UCSD-AML1 (cell line): ENCODE measurements around the gene KNTC1.
"Not testable (repeated sequence)": the region's sequence is repeated elsewhere in the genome, so short reads cannot be mapped to it uniquely, and the experiment has no call there.

Source experiments
- DNase-seq: peaks from one replicate; lab custom pipeline; 2025; ENCODE audit not compliant: unreplicated experiment; lab: John Stamatoyannopoulos, UW

KNTC1 gene, protein sequence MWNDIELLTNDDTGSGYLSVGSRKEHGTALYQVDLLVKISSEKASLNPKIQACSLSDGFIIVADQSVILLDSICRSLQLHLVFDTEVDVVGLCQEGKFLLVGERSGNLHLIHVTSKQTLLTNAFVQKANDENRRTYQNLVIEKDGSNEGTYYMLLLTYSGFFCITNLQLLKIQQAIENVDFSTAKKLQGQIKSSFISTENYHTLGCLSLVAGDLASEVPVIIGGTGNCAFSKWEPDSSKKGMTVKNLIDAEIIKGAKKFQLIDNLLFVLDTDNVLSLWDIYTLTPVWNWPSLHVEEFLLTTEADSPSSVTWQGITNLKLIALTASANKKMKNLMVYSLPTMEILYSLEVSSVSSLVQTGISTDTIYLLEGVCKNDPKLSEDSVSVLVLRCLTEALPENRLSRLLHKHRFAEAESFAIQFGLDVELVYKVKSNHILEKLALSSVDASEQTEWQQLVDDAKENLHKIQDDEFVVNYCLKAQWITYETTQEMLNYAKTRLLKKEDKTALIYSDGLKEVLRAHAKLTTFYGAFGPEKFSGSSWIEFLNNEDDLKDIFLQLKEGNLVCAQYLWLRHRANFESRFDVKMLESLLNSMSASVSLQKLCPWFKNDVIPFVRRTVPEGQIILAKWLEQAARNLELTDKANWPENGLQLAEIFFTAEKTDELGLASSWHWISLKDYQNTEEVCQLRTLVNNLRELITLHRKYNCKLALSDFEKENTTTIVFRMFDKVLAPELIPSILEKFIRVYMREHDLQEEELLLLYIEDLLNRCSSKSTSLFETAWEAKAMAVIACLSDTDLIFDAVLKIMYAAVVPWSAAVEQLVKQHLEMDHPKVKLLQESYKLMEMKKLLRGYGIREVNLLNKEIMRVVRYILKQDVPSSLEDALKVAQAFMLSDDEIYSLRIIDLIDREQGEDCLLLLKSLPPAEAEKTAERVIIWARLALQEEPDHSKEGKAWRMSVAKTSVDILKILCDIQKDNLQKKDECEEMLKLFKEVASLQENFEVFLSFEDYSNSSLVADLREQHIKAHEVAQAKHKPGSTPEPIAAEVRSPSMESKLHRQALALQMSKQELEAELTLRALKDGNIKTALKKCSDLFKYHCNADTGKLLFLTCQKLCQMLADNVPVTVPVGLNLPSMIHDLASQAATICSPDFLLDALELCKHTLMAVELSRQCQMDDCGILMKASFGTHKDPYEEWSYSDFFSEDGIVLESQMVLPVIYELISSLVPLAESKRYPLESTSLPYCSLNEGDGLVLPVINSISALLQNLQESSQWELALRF (N-terminal part only)

DNA sequence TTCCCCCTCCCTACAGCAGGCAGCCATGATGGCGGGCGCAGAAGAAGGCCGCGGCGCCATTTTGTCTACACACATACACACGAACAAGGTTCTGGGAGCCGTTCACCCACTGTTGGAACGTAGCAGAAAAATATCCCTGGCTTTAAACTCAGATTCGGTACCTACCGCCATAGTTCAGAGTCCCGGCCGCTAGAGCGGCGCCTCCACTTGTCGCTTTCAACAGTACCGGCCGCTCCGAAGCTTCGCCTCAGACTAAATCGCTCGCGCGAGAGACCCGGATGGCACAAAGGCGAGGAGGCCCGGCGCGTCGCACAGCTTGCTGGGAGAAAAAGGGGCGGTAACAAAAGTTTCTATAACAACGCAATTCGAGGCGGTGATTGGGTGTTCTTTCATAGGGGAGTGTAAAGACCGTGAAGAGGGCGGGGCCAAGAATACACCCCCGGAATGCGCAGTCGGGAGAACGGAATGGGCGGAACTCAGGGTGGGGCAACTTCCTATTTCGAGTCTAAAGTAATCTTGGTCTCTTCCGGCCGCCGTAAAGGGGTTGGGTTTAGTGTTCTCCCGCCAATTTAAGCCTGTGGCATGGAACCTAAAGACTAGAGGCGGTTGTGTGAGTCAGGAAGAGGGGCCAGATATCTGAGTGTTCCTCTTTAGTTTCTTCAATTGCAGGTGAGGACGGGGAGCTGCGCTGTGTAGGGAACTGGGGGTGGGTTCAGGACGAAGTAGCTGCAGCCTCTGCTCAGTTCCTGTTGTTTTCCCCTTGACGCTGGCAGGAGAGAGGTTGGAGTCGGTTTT lies at the start of gene KNTC1, which contains the start of gene RSRC2:
Gene KNTC1, plus strand, starts transcription at position 567 of the 795 bp plus-strand sequence. CDS start 2,815 bp downstream, outside the sequence.
Gene RSRC2, minus strand, starts transcription at position 254 of the 795 bp plus-strand sequence. Its CDS starts 83 bp downstream, at position 171.
- peak; percentile 96 for DNase-seq

- no peak for DNase-seq
These were observed 46.3 kb upstream of the KNTC1 start for GRCh38 chr12:122480753-122481152.

- no peak for DNase-seq
These were observed 45.2 kb upstream of the KNTC1 start for GRCh38 chr12:122481861-122482260.

DNA sequence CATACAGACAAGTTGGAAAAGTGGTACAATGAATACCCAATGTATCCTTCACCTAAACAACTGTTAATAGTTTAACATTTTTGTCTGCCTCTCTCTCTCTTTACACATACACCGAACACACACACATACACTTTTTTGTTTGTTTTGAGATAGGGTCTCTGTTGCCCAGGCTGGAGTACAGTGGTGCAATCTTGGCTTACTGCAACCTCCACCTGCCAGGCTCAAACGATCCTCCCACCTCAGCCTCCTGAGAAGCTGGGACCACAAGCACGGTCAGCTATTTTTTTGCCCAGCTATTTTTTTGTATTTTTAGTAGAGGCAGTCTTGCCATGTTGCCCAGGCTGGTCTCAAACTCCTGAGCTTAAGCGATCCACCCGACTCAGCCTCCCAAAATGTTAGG lies 43.1 kb upstream of the KNTC1 start:
- DNase-seq = no peak

DNA sequence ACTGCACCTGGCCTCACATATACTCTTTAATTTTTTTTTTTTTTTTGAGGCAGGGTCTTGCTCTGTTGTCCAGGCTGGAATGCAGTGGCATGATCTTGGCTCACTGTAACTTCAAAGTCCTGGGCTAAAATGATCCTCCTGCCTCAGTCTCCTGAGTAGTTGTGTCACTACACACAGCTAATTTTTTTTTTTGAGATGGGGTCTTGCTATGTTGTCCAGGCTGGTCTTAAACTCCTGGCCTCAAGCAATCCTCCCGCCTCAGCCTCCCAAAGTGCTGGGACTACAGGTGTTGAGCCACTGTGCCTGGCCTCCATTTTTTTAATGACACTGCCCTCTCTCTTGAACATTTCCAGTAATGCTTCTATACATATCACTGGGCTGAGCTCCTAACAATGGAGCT lies 42.7 kb upstream of the KNTC1 start:
- DNase-seq = not testable (repeated sequence)

DNA sequence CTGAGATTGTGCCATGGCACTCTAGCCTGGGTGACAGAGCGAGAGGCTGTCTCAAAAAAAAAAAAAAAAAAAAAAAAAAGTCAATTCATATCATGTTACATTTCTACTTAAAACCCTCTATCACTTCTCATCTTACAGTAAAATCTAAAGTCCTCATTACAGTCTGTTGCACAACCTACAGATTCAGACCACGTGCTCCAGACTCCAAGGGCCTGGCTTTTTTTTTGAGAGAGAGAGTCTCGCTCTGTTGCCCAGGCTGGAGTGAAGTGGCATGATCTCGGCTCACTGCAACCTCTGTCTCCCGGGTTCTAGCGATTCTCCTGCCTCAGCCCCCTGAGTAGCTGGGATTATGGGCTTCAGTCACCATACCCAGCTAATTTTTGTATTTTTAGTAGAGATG lies 40.7 kb upstream of the KNTC1 start:
- not testable (repeated sequence) for DNase-seq

DNA sequence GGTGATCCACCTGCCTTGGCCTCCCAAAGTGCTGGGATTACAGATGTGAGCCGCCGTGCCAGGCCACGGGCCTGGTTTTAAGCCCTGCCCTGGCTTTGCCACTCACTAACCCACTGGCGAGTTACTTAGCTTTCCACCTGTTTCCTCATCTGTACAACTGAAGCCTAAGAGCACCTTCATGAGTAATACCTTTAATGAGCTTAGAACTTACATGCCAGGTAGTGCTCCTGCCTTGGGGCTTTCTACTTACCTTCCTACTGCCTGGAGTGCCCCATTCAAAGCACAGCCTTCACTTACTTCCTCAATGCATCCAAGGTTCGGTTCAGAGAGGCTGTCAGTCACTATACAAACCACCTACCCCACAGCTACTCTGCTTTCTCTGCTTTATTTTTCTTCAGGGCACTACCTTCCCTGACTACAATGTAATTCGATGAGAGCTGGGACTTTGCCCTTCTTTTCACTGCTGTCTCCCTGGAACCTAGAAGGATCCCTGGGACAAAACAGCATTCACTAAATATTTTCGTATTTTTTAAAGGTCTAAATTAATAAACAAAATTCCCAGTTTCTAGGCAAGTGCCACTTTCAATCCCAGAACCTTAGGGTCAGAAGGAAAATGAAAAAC lies 40.1 kb upstream of the KNTC1 start:
- DNase-seq = no peak

DNA sequence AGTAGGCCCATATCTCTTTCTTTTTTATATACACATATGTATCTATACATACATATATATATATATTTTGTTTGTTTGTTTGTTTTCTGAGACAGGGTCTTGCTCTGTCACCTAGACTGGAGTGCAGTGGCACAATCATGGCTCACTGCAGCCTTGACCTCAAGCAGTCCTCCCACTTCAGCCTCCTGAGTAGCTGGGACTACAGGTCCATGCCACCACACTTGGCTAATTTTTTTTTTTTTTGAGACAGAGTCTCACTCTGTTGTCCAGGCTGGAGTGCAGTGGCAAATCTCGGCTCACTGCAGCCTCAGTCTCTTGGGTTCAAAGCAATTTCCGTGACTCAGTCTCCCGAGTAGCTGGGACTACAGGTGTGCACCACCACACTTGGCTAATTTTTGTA lies 39.2 kb upstream of the KNTC1 start:
- DNase-seq = not testable (repeated sequence)

DNA sequence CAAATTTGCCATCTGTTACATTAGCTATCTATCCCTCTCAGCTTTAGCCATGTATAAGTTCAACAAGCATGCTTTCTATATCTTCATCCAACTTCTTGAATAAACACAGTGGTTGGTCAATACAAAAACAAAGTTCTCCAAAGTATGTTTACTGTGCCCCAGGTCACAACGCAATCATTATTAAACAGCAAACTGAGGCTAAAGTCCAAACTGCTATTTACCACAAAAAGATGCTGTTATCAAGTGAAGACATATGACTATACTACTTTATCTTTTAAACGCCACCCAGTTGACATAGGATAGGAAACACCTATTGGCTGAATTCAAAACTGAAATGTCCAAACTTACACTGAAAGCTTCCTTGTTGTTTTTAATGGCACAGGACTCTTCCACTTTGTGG lies 38.0 kb upstream of the KNTC1 start:
- no peak for DNase-seq

- DNase-seq = no peak
These were observed 35.1 kb upstream of the KNTC1 start for GRCh38 chr12:122491991-122492390.

DNA sequence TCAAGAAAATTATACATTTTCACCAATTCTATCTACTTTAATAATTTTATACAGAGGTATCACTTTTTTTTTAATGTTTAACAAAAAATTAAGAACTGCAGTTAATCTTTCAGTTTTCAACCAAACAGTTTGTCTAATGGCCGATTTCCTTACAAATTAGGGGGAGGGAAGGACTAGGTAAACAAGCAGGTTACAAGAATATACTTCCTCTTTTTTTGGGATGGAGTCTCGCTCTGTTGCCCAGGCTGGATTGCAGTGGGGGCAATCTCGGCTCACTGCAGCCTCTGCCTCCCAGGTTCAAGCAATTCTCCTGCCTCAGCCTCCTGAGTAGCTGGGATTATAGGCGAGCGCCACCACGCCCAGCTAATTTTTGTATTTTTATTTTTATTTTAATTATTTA lies 33.8 kb upstream of the KNTC1 start:
- DNase-seq = not testable (repeated sequence)

DNA sequence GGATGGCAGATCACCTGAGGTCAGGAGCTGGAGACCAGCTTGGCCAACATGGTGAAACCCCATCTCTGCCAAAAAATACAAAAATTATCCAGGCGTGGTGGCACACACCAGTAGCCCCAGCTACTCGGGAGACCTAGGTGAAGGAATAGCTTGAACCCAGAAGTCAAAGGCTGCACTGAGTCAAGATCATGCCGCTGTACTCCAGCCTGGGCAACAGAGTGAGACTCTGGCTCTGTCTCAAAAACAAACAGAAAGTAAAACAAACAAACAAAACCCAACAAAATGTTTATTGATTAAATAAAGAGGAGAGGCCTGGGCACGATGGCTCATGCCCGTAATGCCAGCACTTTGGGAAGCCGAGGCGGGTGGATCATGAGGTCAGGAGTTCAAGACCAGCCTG lies 31.8 kb upstream of the KNTC1 start:
- DNase-seq = no peak

DNA sequence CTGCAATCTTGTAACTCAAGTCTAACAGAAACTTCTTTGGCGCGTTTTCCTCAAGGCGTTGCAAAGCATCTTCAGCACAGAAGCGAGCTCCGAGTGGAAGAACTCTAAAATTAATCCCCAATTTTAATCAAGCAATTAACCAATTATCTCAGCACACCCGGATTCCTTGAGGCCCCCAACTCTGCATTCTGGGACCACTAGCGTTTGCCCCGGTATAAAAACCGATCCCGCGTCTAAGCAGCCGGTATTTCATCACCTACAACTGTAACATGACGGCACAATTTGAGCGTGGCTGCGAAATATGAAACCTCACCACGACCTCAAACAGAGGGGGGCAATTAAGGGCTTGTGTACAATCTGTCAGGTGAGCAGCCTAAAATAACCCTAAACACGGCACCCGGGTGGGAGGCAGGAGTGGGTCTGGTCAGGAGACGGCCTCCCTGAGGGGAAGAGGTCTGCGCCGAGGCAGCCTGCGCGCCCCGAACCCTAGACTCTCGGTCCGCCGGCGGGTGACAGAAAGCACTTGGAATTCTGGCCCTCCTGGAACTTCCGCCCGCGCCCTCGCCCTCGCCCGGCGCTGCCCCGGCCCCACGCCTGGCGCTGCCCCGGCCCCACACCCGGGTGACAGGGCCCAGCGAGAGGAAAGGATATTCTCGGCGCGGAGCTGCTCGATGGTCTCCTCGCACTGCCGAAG lies 26.9 kb upstream of the KNTC1 start:
- DNase-seq = peak; percentile 60

GRCh38 chr12:122500685-122501488 lies 26.2 kb upstream of the KNTC1 start, which contains the start of gene ZCCHC8:
Gene ZCCHC8, minus strand, starts transcription at chr12:122500932. Its CDS starts 92 bp downstream, at chr12:122500840.
- DNase-seq = peak; percentile 98

DNA sequence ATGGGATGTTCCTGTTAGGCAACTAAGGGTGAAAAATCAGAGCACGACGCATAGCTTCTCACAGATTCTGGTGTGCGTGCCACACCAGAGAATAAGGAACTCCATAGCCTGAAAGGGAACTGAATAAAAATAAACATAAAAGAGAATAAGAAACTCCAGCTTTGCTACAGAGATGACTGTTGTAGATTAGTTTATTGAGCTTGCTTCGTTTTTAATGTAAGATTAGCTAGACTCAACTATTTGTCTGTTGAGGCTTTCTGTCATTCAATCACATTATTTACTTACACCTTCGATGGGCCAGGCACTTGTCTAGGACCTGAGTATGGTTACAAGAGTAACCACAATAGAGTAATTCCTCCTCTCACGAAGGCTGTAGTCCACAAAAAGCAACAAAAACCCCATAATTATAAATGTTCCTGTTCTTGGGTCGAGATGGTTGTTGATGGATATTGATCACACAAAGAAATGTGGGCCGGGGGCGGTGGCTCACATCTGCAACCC lies 25.5 kb upstream of the KNTC1 start:
- DNase-seq = no peak

- no peak for DNase-seq
These were observed 23.8 kb upstream of the KNTC1 start for GRCh38 chr12:122503147-122503751.

DNA sequence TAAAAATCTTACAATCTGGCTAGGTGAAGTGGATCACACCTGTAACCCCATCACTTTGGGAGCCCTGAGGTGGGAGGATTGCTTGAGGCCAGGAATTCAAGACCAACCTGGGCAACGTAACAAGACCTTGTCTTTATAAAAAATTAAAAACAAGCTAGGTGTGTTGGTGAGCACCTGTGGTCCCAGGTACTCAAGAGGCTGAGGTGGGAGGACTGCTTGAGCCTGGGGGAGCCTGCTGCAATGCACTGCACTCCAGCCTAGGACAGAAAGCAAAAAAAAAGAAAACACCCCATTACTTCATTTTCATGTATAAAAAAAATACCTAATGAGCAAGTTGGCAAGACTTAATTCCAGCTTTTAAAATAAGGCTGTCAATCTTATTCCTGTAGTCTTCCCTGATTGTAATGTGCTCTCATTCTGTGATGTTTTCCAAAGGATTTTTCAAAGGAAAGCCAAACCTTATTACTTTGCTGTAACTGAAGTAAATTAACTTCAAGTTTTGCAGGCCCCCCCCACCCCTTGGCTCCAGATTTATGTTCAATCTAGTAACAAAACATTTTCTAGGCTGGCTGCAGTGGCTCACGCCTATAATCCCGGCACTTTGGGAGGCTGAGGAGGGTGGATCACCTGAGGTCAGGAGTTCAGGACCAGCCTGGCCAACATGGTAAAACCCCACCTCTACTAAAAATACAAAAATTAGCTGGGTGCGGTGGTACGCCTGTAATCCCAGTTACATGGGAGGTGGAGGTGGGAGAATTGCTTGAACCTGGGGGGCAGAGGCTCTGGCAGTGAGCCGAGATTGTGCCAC lies 23.1 kb upstream of the KNTC1 start:
- DNase-seq = no peak
